CD4-positive, alpha-beta T cell treated with Interleukin-21 for 1 hour (primary cell): ENCODE results near the gene ROBO2.

Experiments
- DNase-seq: peaks from one replicate; pipeline ENCODE4 v3.0.0-alpha.2; 2020

ROBO2 gene

GRCh38 chr3:77052733-77053670 is 13.1 kb downstream of the ROBO2 start:
- DNase-seq: no peak

GRCh38 chr3:77053795-77054194 is 13.9 kb downstream of the ROBO2 start:
- no peak for DNase-seq

GRCh38 chr3:77055841-77056341 is 16.0 kb downstream of the ROBO2 start:
- DNase-seq: no peak

DNA sequence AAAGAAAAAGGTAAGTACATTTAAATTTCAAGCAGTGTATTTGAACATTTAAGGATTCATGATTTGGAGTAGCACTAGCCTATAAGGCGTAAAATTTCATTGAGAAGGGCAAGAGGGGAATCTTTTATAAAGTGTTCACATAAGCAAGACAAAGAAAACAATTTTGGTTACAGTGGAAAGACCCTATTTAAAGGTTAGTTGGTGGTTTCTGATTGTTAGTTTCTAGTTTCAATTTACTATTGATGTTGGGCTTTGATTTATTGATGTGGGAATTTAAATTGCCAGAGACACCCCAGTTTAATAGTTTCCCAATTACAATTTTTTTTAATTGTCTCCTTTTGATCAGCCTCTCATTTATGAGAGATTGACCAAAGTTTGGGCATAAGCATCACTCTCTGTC is 19.5 kb downstream of the ROBO2 start:
- no peak for DNase-seq

DNA sequence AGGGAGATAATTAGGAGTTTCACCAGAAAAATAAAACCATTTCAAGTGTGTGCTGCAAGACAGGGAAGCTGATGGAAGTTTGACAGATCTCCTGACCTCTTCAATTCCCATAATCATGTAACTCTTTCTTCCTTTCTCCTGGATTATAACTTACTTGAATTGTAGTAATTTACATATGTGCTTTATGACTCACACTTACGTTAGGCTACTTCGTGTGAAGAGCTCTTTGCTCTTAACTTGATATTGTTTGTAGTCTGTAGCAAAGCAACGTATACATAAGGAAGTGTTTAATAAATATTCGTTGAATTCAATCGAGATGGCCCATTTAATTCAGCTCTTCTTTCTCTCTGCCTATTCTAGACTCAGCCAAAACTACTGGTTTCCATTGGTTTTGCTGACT is 23.5 kb downstream of the ROBO2 start:
- DNase-seq: no peak

- DNase-seq: no peak
Measured at GRCh38 chr3:77065750-77066149, 25.9 kb downstream of the ROBO2 start.

- no peak for DNase-seq
Measured at GRCh38 chr3:77066829-77067228, 26.9 kb downstream of the ROBO2 start.

- DNase-seq: no peak
Measured at GRCh38 chr3:77068808-77069207, 28.9 kb downstream of the ROBO2 start.

DNA sequence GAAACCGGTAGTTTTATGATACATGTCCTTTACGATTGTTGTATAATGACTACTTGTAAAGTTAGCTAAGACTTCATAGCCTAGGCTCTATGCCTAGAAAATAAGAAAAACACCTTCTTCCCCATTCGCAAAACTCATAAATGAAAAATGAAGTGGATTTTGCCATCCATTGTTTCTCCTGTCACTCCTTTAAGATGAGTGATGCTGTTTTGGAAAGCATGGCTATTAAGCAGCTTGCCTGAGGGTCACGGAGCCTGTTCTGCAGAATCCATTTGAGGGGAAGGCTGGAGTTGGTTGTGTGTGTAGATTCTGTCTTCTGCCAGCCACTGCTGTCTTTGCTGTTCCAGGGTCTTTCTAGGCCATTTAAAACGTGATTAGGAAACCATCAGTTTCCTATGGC is 31.5 kb downstream of the ROBO2 start:
- DNase-seq: no peak

GRCh38 chr3:77071809-77072208 is 31.9 kb downstream of the ROBO2 start:
- no peak for DNase-seq

GRCh38 chr3:77072232-77072631 is 32.3 kb downstream of the ROBO2 start:
- no peak for DNase-seq

- no peak for DNase-seq
Measured at GRCh38 chr3:77078279-77078678, 38.4 kb downstream of the ROBO2 start.

DNA sequence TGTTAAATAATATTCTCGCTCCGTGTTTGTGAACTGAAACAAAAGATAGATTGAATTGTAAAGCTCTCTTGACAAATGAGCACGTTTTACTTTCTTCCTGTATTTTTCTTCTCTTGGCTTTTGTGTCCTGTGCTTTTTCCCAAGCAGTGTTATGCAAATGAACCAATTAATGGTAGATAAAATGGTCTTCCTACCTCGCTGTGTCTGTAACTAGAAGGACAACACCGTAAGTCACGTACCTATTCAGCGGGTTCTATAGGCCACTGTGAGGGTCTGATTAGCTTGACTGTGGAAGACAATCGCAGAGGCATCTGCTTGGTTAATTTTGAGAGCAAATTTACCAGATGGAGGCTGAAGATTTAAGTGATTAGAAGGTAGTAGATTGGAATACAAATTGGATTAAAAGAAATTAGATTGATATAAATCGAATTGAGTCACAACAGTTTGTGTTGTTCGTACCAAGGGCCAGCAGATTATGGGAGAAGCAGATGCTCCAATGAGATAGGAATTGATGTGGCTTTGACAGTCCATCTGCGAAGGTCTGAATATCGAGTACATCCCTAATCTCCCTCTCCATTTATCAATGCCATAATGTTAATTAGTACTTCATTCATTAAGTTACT is 40.2 kb downstream of the ROBO2 start:
- DNase-seq: no peak

- DNase-seq: no peak
Measured at GRCh38 chr3:77081240-77081661, 41.4 kb downstream of the ROBO2 start.

DNA sequence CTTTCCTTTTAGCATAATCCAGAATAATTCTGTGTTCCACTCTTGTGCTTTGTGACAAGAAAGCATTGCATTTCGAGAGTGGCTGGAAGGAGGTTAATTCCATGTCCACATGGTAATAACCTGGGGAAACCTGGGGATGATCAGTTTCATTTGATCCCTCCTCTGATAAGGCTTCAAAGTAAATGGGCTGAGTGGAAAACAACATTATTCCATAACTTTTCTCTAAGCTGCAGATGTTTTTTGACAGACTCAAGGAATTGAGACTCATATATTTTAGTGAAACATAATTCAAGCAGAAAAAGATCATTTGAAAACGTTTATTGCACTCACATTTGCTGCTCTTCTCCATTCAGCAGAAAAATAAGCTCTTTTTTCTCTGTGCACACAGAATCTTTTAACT is 44.6 kb downstream of the ROBO2 start:
- DNase-seq: no peak

DNA sequence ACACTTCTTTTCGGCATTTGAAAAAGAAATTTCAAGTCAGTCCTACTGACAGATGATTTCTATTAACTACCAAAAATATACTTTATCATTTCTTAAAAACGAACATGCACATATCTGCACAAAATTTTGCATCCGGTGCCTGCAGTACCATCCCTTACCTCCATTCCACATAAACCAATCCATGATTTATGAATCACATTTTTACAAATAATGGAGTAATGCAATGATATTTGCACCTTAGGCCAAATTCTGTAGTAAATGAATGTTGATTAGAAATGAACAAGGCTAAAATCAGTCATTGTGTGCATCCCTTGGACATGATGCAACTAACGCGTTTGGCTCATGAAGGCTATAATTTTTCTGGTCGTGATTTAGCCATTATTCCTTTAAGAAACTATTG is 46.5 kb downstream of the ROBO2 start:
- no peak for DNase-seq

DNA sequence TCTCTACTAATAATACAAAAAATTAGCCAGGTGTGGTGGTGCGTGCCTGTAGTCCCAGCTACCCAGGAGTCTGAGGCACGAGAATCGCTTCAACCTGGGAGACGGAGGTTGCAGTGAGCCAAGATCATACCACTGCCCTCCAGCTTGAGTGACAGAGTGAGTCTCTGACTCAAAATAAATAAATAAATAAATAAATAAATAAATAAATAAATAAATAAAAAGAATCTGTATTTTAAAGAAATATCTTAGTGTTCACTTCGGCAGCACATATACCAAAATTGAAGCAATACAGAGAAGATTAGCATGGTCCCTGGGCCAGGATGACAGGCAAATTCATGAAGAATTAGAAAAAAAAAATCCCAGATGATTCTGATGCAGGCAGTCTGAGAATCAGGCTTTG is 51.9 kb downstream of the ROBO2 start:
- no peak for DNase-seq

DNA sequence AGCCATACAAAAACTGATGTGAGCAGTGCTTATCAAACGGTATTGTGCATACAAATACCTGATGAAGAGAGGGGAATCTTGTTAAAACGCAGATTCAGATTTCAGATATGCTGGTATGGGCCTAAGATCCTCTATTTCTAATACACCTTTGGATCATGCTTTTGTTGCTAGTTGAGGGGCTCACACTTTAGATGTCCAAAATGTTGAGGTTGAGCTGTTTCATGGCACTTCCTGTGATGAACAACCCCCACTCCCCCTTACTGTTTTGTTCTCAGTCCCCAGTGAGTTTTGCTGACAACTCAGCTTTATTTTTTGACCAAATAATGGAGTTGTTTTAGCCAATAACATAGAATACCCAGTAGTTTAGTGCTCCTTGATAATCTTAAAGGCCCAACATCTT is 53.2 kb downstream of the ROBO2 start:
- DNase-seq: no peak

DNA sequence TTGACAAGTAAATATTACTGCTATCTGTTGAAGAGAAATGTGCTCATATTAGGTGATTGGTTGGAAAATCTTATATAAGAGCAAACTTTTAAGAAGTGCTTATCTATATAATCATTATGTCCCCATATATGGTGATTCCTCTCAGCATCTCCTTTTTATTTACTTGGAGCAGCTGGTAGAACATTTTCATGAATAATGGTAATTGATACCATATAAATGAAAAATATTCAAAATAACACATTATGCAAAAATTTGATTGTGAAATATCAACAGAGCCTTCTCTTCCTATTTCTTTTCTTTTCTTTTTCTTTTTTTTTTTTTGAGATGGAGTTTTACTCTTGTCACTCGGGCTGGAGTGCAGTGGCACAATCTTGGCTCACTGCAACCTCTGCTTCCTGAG is 56.2 kb downstream of the ROBO2 start:
- no peak for DNase-seq

- no peak for DNase-seq
Measured at GRCh38 chr3:77096966-77097890, 57.3 kb downstream of the ROBO2 start.

DNA sequence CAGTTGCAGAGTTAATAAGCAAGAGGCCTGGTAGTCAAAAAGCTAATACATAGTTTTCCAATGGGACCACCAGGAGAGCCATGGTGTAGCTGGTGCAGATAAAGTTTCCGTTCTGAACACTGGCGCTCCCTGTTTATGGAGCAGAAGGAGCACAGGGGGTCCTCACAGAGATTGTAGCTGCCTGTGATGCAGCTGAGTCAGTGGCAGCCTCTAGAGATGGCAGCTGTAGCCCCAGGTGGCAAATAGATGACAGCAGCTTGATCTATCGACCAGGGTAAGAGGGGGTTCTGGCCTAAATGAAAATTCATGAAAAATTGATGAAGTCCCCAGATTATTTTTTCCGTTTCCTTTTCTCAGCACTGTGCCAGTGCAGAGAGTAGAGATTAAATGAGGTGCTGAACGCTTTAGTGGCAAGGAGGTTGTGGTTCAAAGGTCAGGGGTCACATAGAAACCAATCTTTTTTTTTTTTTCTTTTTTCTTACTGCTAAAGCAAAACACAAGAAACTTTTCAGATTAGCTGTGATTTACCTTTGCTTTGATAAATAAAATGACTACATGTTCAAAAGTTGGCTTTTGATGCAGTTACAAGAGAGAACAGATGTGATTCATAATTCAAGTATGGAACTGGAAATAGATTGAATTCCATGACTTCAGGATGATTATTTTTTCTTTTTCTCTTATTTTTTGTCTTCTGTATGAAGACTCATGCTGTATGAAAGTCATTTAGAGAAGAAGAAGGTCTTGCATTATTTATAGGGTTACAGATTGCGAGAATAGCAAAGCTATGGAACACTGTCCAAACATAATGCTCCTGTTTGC is 63.3 kb downstream of the ROBO2 start:
- DNase-seq: no peak

- no peak for DNase-seq
Measured at GRCh38 chr3:77122652-77123051, 82.8 kb downstream of the ROBO2 start.
